ENCODE results near the gene PISD.
A peak's percentile ranks its signal among the peaks of the same experiment; 100 is the strongest.
"Not testable (repeated sequence)": the region's sequence is repeated elsewhere in the genome, so short reads cannot be mapped to it uniquely, and the experiment has no call there.

Gene PISD

DNA sequence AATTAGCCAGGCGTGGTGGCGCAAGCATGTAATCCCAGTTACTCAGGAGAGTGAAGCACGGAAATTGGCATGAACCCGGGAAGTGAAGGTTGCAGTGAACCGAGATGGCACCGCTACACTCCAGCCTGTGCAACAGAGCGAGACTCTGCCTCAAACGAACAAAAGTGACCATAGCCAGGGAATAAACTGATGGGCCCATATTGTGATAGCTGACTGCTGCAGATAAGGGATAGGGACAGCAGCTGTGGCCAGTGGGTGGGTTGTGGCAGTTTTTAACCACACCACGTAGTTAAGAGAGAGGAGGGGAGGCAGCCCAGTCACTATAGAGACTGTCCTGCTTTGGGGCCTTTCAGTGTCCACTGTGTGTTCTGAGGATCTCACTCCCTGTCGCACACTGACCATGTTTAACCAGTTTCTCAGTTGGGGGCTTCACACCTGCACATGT is 58.9 kb downstream of the PISD start:
- Histone ChIP-seq H3K4me1 (ENCODE audit: control extremely low read depth in 1 of 4, control insufficient read depth in 4 of 4, insufficient read depth in 4 of 4, low read length in 3 of 4) (peaks cover 0 to 6% (median 0%) of the 10 kb centered on the region in 4 experiments), H3K9me3 (ENCODE audit: control extremely low read depth in 1 of 5, control insufficient read depth in 4 of 5, insufficient read depth in 2 of 5, low read depth in 1 of 5, low read length in 4 of 5) (no peaks in the 10 kb centered on the region), H3K27me3 (replicated peaks in 2 of 5; ENCODE audit: control insufficient read depth in 4 of 5, insufficient read depth in 5 of 5, low read length in 4 of 5) (no peaks in the 10 kb centered on the region), H3K27ac (ENCODE audit: insufficient read depth in 1 of 2, low read depth in 1 of 2, low read length in 2 of 2, poor library complexity in 1 of 2, severe bottlenecking in 2 of 2) (peak overlapping the region in 1 of 2 experiments; percentile 47), H3K4me3 (ENCODE audit: control insufficient read depth in 1 of 7, extremely low read depth in 1 of 7, insufficient read depth in 4 of 7, low read depth in 2 of 7, low read length in 6 of 7) (no peak overlapping the region), H3K36me3 (ENCODE audit: control insufficient read depth in 4 of 4, insufficient read depth in 4 of 4, low read length in 3 of 4) (peaks cover 3 to 39% (median 26%) of the 10 kb centered on the region in 4 experiments)
- peak in 2 of 3 donors; percentile 34 to 47 for DNase-seq
- POLR2A ChIA-PET = no interaction called here
- CTCF ChIA-PET = no interaction called here
- WGBS (ENCODE audit: insufficient coverage) = 96% methylated on average over 10 of the region's 10 CpGs

- 98% methylated on average over 10 of the region's 11 CpGs for WGBS (ENCODE audit: insufficient coverage)
- Histone ChIP-seq H3K27ac (ENCODE audit: insufficient read depth in 1 of 2, low read depth in 1 of 2, low read length in 2 of 2, poor library complexity in 1 of 2, severe bottlenecking in 2 of 2) (no peak overlapping the region), H3K36me3 (ENCODE audit: control insufficient read depth in 4 of 4, insufficient read depth in 4 of 4, low read length in 3 of 4) (peaks cover 0 to 35% (median 20%) of the 10 kb centered on the region in 4 experiments), H3K27me3 (replicated peaks in 2 of 5; ENCODE audit: control insufficient read depth in 4 of 5, insufficient read depth in 5 of 5, low read length in 4 of 5) (no peaks in the 10 kb centered on the region), H3K4me1 (ENCODE audit: control extremely low read depth in 1 of 4, control insufficient read depth in 4 of 4, insufficient read depth in 4 of 4, low read length in 3 of 4) (peaks cover 0 to 6% (median 0%) of the 10 kb centered on the region in 4 experiments), H3K4me3 (ENCODE audit: control insufficient read depth in 1 of 7, extremely low read depth in 1 of 7, insufficient read depth in 4 of 7, low read depth in 2 of 7, low read length in 6 of 7) (no peak overlapping the region), H3K9me3 (ENCODE audit: control extremely low read depth in 1 of 5, control insufficient read depth in 4 of 5, insufficient read depth in 2 of 5, low read depth in 1 of 5, low read length in 4 of 5) (no peaks in the 10 kb centered on the region)
- CTCF ChIA-PET = no interaction called here
- POLR2A ChIA-PET = no interaction called here
- DNase-seq = no peak
Observed at GRCh38 chr22:31602259-31602952, 59.6 kb downstream of the PISD start.

DNA sequence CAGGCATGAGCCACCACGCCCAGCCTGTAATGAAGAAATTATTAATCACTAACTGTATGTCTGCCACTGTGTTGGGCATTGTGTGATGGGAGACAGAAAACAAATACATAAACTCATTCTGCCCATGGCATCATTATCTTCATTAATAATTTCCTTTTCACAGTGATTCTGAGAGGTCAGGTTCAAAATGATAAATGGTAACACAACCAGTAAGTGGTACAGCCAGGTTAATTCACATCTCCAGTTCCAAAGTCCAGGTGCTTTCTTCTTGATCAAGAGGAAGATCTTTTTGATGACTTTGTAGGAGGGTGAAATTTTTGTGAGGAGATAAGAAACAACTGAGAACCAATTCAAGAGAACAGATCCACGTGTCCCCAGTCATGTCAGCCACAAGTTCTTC is 66.7 kb downstream of the PISD start:
- WGBS (ENCODE audit: insufficient coverage) = 100% methylated on average over 1 of the region's 2 CpGs
- Histone ChIP-seq H3K4me1 (ENCODE audit: control extremely low read depth in 1 of 4, control insufficient read depth in 4 of 4, insufficient read depth in 4 of 4, low read length in 3 of 4) (no peaks in the 10 kb centered on the region), H3K9me3 (ENCODE audit: control extremely low read depth in 1 of 5, control insufficient read depth in 4 of 5, insufficient read depth in 2 of 5, low read depth in 1 of 5, low read length in 4 of 5) (no peaks in the 10 kb centered on the region), H3K27me3 (replicated peaks in 2 of 5; ENCODE audit: control insufficient read depth in 4 of 5, insufficient read depth in 5 of 5, low read length in 4 of 5) (no peaks in the 10 kb centered on the region), H3K27ac (ENCODE audit: insufficient read depth in 1 of 2, low read depth in 1 of 2, low read length in 2 of 2, poor library complexity in 1 of 2, severe bottlenecking in 2 of 2) (no peak overlapping the region), H3K4me3 (ENCODE audit: control insufficient read depth in 1 of 7, extremely low read depth in 1 of 7, insufficient read depth in 4 of 7, low read depth in 2 of 7, low read length in 6 of 7) (no peak overlapping the region), H3K36me3 (ENCODE audit: control insufficient read depth in 4 of 4, insufficient read depth in 4 of 4, low read length in 3 of 4) (peaks cover 0 to 3% (median 0%) of the 10 kb centered on the region in 4 experiments)
- ChIA-PET POLR2A (no interaction called here), CTCF (no interaction called here)
- no peak for DNase-seq

DNA sequence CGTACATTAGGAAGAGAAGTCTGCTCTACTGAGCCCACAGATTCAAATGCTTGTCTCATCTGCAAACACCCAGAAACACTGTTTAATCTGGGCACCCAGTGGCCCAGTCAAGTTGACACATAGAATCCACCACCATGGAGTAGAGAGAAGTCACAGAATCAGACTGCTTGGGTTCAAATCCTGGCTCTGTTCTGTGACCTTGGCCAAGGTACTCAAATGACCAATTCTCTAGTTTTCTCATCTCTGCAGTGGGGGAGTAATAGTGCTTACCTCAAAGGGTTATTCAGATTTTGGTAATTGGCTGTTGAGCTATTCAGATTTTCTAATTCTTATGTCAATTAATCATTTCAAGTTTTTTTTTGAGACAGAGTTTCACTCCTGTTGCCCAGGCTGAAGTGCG is 71.9 kb downstream of the PISD start:
- H3K27me3 ChIP-seq (replicated peaks in 2 of 5; ENCODE audit: control insufficient read depth in 4 of 5, insufficient read depth in 5 of 5, low read length in 4 of 5); POLR2A ChIA-PET: not testable (repeated sequence)
- no CpG with 5 or more reads among the region's 2 CpGs for WGBS (ENCODE audit: insufficient coverage)

DNA sequence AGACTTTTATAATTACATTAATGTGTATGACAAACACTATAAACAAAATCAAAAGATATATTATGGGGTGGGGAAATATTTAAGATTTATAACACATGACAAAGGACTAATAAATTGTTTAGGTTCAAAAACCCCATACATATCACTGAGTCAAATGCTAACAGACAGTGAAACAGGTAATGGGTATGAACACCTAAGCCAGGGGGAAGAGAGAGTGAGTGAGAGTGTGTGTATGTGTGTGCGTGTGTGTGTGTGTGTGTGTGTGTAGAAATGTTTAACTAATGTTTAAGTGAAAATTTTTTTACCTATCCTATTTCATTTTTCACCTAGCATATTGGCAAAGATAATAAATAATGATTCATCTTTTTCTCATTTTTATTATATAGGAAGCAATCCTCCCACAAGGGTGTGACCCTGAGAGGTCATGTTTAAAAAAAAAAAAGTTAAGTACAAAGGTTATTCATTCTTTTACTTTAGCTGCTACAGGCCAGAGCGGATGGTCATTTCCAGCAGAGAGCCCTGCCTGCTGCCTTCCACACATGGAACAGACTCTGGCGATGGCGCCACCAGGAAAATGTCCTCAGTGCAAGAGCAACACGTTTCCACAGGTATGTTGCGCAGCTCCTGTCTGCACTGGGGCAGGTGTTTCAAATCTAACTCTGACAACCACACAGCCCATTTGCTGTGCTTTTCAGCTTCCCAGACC is 72.9 kb downstream of the PISD start:
- no peak overlapping the region for H3K27ac ChIP-seq (ENCODE audit: insufficient read depth in 1 of 2, low read depth in 1 of 2, low read length in 2 of 2, poor library complexity in 1 of 2, severe bottlenecking in 2 of 2)
- CTCF ChIA-PET = no interaction called here
- 100% methylated on average over 2 of the region's 6 CpGs for WGBS (ENCODE audit: insufficient coverage)
- no peaks in the 10 kb centered on the region for H3K27me3 ChIP-seq (replicated peaks in 2 of 5; ENCODE audit: control insufficient read depth in 4 of 5, insufficient read depth in 5 of 5, low read length in 4 of 5)
- no peaks in the 10 kb centered on the region for H3K4me1 ChIP-seq (ENCODE audit: control extremely low read depth in 1 of 4, control insufficient read depth in 4 of 4, insufficient read depth in 4 of 4, low read length in 3 of 4)
- no peak for DNase-seq
- peaks cover 17 to 46% (median 29%) of the 10 kb centered on the region in 4 experiments for H3K36me3 ChIP-seq (ENCODE audit: control insufficient read depth in 4 of 4, insufficient read depth in 4 of 4, low read length in 3 of 4)
- no peak overlapping the region for H3K4me3 ChIP-seq (ENCODE audit: control insufficient read depth in 1 of 7, extremely low read depth in 1 of 7, insufficient read depth in 4 of 7, low read depth in 2 of 7, low read length in 6 of 7)
- POLR2A ChIA-PET = no interaction called here
- no peaks in the 10 kb centered on the region for H3K9me3 ChIP-seq (ENCODE audit: control extremely low read depth in 1 of 5, control insufficient read depth in 4 of 5, insufficient read depth in 2 of 5, low read depth in 1 of 5, low read length in 4 of 5)

More for the DNA sequence above, 71.9 kb downstream of the PISD start:
- peaks cover 12 to 36% (median 24%) of the 10 kb centered on the region in 4 experiments for H3K36me3 ChIP-seq (ENCODE audit: control insufficient read depth in 4 of 4, insufficient read depth in 4 of 4, low read length in 3 of 4)
- CTCF ChIA-PET; H3K4me3 ChIP-seq (ENCODE audit: control insufficient read depth in 1 of 7, extremely low read depth in 1 of 7, insufficient read depth in 4 of 7, low read depth in 2 of 7, low read length in 6 of 7); H3K4me1 ChIP-seq (ENCODE audit: control extremely low read depth in 1 of 4, control insufficient read depth in 4 of 4, insufficient read depth in 4 of 4, low read length in 3 of 4); H3K9me3 ChIP-seq (ENCODE audit: control extremely low read depth in 1 of 5, control insufficient read depth in 4 of 5, insufficient read depth in 2 of 5, low read depth in 1 of 5, low read length in 4 of 5); DNase-seq; H3K27ac ChIP-seq (ENCODE audit: insufficient read depth in 1 of 2, low read depth in 1 of 2, low read length in 2 of 2, poor library complexity in 1 of 2, severe bottlenecking in 2 of 2): not testable (repeated sequence)

DNA sequence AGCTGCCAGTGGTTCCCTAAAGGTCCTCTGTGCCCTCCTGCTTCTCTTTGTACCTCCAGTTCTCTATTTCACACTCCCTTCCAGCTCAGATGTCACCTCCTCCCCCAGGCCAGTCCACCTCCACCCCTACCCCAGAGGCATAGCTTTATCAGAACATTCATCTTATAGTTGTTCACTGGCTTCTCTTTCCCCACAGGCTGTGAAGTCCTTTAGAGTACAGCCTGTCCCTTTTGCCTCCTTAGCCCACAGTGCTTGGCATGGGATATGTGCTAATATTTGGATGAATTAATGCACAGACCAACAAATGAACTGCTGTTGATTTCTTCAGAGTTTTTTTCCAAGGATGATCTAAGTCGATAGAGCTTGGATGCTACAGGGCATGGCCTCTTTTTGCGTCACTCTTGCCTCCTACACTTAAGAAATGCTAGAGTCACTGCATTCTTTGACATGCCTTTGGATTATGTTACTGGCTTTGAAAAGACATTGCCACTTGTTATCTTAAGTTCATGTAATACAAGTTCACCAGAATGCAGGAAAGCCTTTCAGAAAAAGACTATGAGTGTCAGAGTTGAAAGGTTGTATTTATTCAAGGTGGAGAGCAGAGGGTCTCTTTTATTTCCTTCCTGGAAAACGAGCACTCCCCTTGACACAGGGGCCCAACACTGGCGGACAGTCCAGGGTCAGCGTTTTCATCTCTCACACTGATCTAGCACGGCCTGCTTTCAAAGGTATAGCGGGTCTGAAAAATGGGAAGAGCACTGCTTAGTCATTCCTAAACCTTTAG is 75.7 kb downstream of the PISD start:
- WGBS (ENCODE audit: insufficient coverage) = 90% methylated on average over 7 of the region's 7 CpGs
- no peaks in the 10 kb centered on the region for H3K4me1 ChIP-seq (ENCODE audit: control extremely low read depth in 1 of 4, control insufficient read depth in 4 of 4, insufficient read depth in 4 of 4, low read length in 3 of 4)
- POLR2A ChIA-PET = no interaction called here

More for the DNA sequence above, 75.7 kb downstream of the PISD start:
- CTCF ChIA-PET = no interaction called here
- H3K4me3 ChIP-seq (ENCODE audit: control insufficient read depth in 1 of 7, extremely low read depth in 1 of 7, insufficient read depth in 4 of 7, low read depth in 2 of 7, low read length in 6 of 7) = no peak overlapping the region
- H3K9me3 ChIP-seq (ENCODE audit: control extremely low read depth in 1 of 5, control insufficient read depth in 4 of 5, insufficient read depth in 2 of 5, low read depth in 1 of 5, low read length in 4 of 5) = no peaks in the 10 kb centered on the region
- no peak overlapping the region for H3K27ac ChIP-seq (ENCODE audit: insufficient read depth in 1 of 2, low read depth in 1 of 2, low read length in 2 of 2, poor library complexity in 1 of 2, severe bottlenecking in 2 of 2)
- DNase-seq = no peak
- no peaks in the 10 kb centered on the region for H3K27me3 ChIP-seq (replicated peaks in 2 of 5; ENCODE audit: control insufficient read depth in 4 of 5, insufficient read depth in 5 of 5, low read length in 4 of 5)
- peaks cover 17 to 51% (median 32%) of the 10 kb centered on the region in 4 experiments for H3K36me3 ChIP-seq (ENCODE audit: control insufficient read depth in 4 of 4, insufficient read depth in 4 of 4, low read length in 3 of 4)
